ENCODE measurements around the gene RAPGEFL1.
"Not testable (repeated sequence)": the region's sequence is repeated elsewhere in the genome, so short reads cannot be mapped to it uniquely, and the experiment has no call there.

Gene RAPGEFL1

DNA sequence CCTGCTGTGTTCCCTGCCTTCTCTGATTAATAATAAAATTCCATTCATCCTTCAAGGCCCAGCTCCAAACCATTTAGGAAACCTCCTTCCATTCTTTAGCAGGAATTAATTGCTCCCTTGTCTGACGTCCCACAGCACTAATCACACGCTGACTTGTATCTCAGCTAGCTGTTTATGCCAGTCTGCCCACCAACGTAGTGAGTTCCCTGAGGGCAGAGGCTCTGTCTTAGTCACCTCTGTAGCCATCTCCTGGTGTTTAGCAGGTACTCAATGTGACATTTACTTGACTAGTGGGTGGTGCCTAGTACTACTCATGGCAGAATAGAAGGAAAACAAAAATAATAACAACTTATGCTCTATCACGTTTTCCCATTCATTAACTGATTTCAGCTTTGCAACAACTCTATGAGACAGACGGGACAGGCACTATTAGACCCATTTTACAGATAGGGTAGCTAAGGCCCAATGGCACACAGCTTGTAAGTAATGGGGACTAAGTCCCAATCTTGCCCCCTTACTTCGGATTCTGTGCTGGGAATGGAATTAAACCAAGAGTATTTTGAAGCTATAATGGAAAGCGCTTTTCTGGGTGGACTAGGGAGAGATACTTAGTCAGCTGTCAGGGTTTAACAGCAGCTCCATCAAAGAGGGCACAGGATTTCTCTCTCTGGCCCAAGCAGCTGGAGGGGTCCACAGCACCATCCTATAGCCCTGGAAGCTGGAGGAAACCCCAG lies 40.9 kb downstream of the RAPGEFL1 start:
- Histone ChIP-seq H2AK5ac (ENCODE audit: low read length) (no peak overlapping the region), H3K4me3 (ENCODE audit: low read length) (no peak overlapping the region), H3K36me3 (ENCODE audit: control insufficient read depth, insufficient read depth, low read length) (no peaks in the 10 kb centered on the region), H3K79me2 (ENCODE audit: control insufficient read depth, insufficient read depth, low read length) (peaks cover 8% of the 10 kb centered on the region), H2BK5ac (ENCODE audit: low read length) (no peak overlapping the region), H2BK120ac (ENCODE audit: low read depth, low read length) (no peak overlapping the region), H3K79me1 (ENCODE audit: low read length) (peaks cover 2% of the 10 kb centered on the region), H3K27ac (ENCODE audit: low read depth, low read length) (no peak overlapping the region), H3K4me1 (ENCODE audit: control insufficient read depth, low read depth, low read length) (no peaks in the 10 kb centered on the region), H3K9ac (ENCODE audit: low read length) (no peak overlapping the region), H3K23ac (ENCODE audit: low read length) (no peak overlapping the region), H4K5ac (ENCODE audit: low read length) (no peak overlapping the region), H2BK15ac (replicated peaks; ENCODE audit: low read depth) (no peak overlapping the region), H3K56ac (ENCODE audit: low read length) (no peak overlapping the region), H3K18ac (ENCODE audit: low read length) (no peak overlapping the region), H3K27me3 (ENCODE audit: insufficient read depth, low read length, poor library complexity) (no peaks in the 10 kb centered on the region), H3K4ac (ENCODE audit: low read depth, low read length) (no peak overlapping the region), H3K4me2 (ENCODE audit: low read length) (peak overlapping the region; percentile 19), H4K8ac (ENCODE audit: low read depth, low read length) (no peak overlapping the region)
- WGBS (ENCODE audit: extremely low coverage, insufficient coverage, low lambda C conversion rate), result no CpG with 5 or more reads among the region's 7 CpGs
- peak; percentile 50 for DNase-seq

DNA sequence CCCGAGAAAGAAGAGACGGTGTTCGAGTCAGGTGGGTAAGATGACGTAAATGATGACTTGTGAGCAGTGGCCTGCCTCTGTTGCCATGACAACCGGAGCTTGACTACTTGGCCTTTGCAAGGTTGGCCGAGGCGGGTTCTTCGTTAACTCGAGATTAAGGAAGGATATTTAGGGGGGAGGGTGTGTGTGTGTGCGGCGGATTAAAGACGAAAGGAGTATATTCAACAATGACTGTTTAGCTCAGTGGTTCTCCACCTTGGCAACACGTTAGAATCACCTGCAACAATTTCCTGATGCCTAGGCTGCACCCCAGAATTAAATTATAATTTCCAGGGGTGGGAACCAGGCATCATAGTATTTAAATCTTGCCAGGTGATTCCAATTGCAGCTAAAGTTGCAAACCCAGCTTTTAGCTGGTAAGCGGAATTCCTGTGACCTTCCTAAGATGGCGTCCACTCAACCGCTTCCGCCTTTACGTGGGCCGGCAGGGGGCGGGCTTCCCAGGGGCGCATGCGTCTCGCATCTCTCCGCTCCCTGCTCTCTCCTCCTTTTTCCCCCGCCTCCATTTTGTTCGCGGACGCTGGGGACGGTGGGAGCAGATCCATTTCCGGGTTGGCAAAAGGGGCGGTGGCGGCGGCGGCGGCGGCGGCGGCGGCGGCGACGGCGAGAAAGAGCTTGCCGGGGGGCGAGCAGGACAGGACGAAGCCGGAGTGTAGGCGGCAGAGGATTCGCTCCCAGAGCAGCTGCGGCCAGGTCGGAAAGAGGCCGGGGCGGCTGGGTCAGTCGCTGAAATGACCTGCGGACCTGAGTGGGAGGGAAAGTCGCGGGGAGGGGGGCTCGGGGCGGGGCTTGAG lies 41.7 kb downstream of the RAPGEFL1 start, which contains the start of gene WIPF2:
Gene WIPF2, plus strand, starts transcription at position 565 of the 854 bp plus-strand sequence. CDS start 37,156 bp downstream, outside the sequence.
- no peaks in the 10 kb centered on the region for H3K36me3 ChIP-seq (ENCODE audit: control insufficient read depth, insufficient read depth, low read length)
- peaks cover 8% of the 10 kb centered on the region for H3K79me2 ChIP-seq (ENCODE audit: control insufficient read depth, insufficient read depth, low read length)
- no peak within 1 kb of the TSS for H3K23ac ChIP-seq (ENCODE audit: low read length)
- peak within 1 kb of the TSS; percentile 100 for H3K27ac ChIP-seq (ENCODE audit: low read depth, low read length)
- peaks cover 2% of the 10 kb centered on the region for H3K79me1 ChIP-seq (ENCODE audit: low read length)
- peak within 1 kb of the TSS; percentile 61 for H3K4me2 ChIP-seq (ENCODE audit: low read length)
- H3K4me1 ChIP-seq (ENCODE audit: control insufficient read depth, low read depth, low read length), result no peaks in the 10 kb centered on the region
- H2BK120ac ChIP-seq (ENCODE audit: low read depth, low read length), result no peak within 1 kb of the TSS
- no peak within 1 kb of the TSS for H2AK5ac ChIP-seq (ENCODE audit: low read length)
- no peak within 1 kb of the TSS for H2BK15ac ChIP-seq (replicated peaks; ENCODE audit: low read depth)
- peak within 1 kb of the TSS; percentile 99 for H3K18ac ChIP-seq (ENCODE audit: low read length)
- H3K56ac ChIP-seq (ENCODE audit: low read length), result peak within 1 kb of the TSS; percentile 93
- H3K9ac ChIP-seq (ENCODE audit: low read length), result peak within 1 kb of the TSS; percentile 96
- peak; percentile 99 for DNase-seq
- peak within 1 kb of the TSS; percentile 91 for H4K8ac ChIP-seq (ENCODE audit: low read depth, low read length)
- WGBS (ENCODE audit: extremely low coverage, insufficient coverage, low lambda C conversion rate), result no CpG with 5 or more reads among the region's 59 CpGs
- H4K5ac ChIP-seq (ENCODE audit: low read length), result peak within 1 kb of the TSS; percentile 68
- peak within 1 kb of the TSS; percentile 99 for H3K4me3 ChIP-seq (ENCODE audit: low read length)
- no peaks in the 10 kb centered on the region for H3K27me3 ChIP-seq (ENCODE audit: insufficient read depth, low read length, poor library complexity)
- H2BK5ac ChIP-seq (ENCODE audit: low read length), result peak within 1 kb of the TSS; percentile 3
- H3K4ac ChIP-seq (ENCODE audit: low read depth, low read length), result peak within 1 kb of the TSS; percentile 76

DNA sequence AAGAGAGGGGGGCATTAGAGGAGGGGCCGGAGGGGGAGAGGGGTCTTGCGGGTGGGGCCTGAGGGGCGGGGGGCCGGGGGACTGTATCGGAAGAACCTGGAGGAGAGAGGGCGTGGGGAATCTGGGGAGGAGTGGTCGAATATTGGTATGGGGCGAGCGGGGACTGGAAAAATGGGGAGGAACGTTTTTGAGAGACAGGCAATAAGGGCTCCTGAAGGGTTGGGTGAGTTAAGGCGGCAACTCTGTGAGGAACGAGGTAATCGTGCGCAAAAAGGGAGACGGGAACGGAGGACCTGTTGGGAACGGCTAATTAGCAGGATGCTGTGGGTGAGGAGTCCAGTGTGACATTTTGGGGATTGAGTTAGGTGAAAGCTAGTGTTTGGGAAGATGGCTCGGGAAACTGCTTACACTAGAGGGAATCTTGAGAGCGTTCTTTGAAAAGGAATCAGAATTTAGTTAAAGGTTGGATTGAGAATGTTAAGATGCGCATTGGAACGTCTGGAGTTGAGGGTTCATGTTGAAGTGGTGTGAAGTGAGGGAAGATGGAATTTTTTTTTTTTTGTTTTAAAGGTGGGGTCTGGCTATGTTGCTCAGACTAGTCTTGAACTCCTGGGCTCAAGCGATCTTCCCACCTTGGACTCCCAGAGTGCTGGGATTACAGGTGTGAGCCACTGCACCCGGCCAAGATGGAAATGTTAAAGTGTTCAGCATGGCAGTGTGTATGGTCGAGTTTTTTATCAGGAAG lies 42.5 kb downstream of the RAPGEFL1 start:
- peak overlapping the region; percentile 99 for H3K4me3 ChIP-seq (ENCODE audit: low read length)
- peak overlapping the region; percentile 61 for H3K4me2 ChIP-seq (ENCODE audit: low read length)
- H3K18ac ChIP-seq (ENCODE audit: low read length), result peak overlapping the region; percentile 99
- peak overlapping the region; percentile 100 for H3K27ac ChIP-seq (ENCODE audit: low read depth, low read length)
- H3K27me3 ChIP-seq (ENCODE audit: insufficient read depth, low read length, poor library complexity), result no peaks in the 10 kb centered on the region
- no peak overlapping the region for H3K23ac ChIP-seq (ENCODE audit: low read length)
- peak; percentile 88 for DNase-seq
- no peak overlapping the region for H4K8ac ChIP-seq (ENCODE audit: low read depth, low read length)
- H3K4me1 ChIP-seq (ENCODE audit: control insufficient read depth, low read depth, low read length), result no peaks in the 10 kb centered on the region
- 100% methylated on average over 2 of the region's 24 CpGs for WGBS (ENCODE audit: extremely low coverage, insufficient coverage, low lambda C conversion rate)
- H3K56ac ChIP-seq (ENCODE audit: low read length), result peak overlapping the region; percentile 93
- peak overlapping the region; percentile 76 for H3K4ac ChIP-seq (ENCODE audit: low read depth, low read length)
- no peaks in the 10 kb centered on the region for H3K36me3 ChIP-seq (ENCODE audit: control insufficient read depth, insufficient read depth, low read length)
- no peak overlapping the region for H2BK120ac ChIP-seq (ENCODE audit: low read depth, low read length)
- peaks cover 6% of the 10 kb centered on the region for H3K79me1 ChIP-seq (ENCODE audit: low read length)
- H2AK5ac ChIP-seq (ENCODE audit: low read length), result no peak overlapping the region
- H2BK5ac ChIP-seq (ENCODE audit: low read length), result peak overlapping the region; percentile 3
- peaks cover 12% of the 10 kb centered on the region for H3K79me2 ChIP-seq (ENCODE audit: control insufficient read depth, insufficient read depth, low read length)
- no peak overlapping the region for H4K5ac ChIP-seq (ENCODE audit: low read length)
- peak overlapping the region; percentile 96 for H3K9ac ChIP-seq (ENCODE audit: low read length)
- H2BK15ac ChIP-seq (replicated peaks; ENCODE audit: low read depth), result no peak overlapping the region

DNA sequence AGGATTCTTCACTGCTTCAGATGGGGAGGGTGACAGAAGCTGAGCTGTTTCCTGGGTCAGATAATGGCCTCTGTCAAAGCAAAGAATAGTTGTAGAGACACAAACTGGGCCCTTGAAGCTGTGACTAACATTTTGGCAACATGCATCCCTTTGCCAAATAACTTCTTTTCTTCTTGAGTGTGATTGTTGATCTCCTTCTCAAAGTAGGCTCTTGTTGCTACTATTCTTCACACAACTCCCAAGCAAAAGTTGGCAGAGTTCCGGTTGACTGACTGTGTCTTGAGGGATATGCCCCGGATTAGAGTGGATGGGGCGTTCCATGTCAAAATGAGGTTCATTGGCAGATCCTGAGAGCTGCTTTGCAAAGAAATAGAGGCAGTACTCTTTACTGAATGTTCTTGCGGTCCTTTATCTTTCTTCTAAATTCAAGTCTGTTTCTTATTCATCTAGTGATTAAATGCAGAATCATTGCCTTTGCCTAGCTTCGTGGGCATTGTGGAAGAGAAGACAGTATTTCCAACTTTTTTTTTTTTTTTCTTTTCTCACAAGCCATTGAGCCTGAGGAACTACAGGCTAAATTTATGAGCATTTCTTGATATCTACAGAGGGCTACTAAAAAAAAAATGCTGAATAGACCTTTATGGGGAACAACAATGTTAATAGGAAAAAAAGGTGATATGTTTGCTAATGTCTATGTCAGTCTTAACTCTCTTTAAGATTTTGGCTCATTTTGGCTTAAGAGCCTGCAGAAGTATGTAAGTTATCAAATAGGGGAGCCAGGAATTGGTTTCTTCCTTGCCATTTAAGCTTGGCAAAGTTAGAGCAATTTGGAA lies 47.7 kb downstream of the RAPGEFL1 start:
- peaks cover 9% of the 10 kb centered on the region for H3K79me1 ChIP-seq (ENCODE audit: low read length)
- no peak overlapping the region for H3K18ac ChIP-seq (ENCODE audit: low read length)
- H3K4me3 ChIP-seq (ENCODE audit: low read length), result no peak overlapping the region
- no peak overlapping the region for H2AK5ac ChIP-seq (ENCODE audit: low read length)
- no peak overlapping the region for H3K4ac ChIP-seq (ENCODE audit: low read depth, low read length)
- H4K8ac ChIP-seq (ENCODE audit: low read depth, low read length), result no peak overlapping the region
- H4K5ac ChIP-seq (ENCODE audit: low read length), result no peak overlapping the region
- H3K27ac ChIP-seq (ENCODE audit: low read depth, low read length), result no peak overlapping the region
- no peaks in the 10 kb centered on the region for H3K36me3 ChIP-seq (ENCODE audit: control insufficient read depth, insufficient read depth, low read length)
- H2BK15ac ChIP-seq (replicated peaks; ENCODE audit: low read depth), result no peak overlapping the region
- peaks cover 13% of the 10 kb centered on the region for H3K79me2 ChIP-seq (ENCODE audit: control insufficient read depth, insufficient read depth, low read length)
- no peaks in the 10 kb centered on the region for H3K4me1 ChIP-seq (ENCODE audit: control insufficient read depth, low read depth, low read length)
- no peak overlapping the region for H3K56ac ChIP-seq (ENCODE audit: low read length)
- H2BK120ac ChIP-seq (ENCODE audit: low read depth, low read length), result no peak overlapping the region
- H3K23ac ChIP-seq (ENCODE audit: low read length), result no peak overlapping the region
- H2BK5ac ChIP-seq (ENCODE audit: low read length), result no peak overlapping the region
- H3K27me3 ChIP-seq (ENCODE audit: insufficient read depth, low read length, poor library complexity), result no peaks in the 10 kb centered on the region
- DNase-seq, result no peak
- WGBS (ENCODE audit: extremely low coverage, insufficient coverage, low lambda C conversion rate), result no CpG with 5 or more reads among the region's 5 CpGs
- no peak overlapping the region for H3K4me2 ChIP-seq (ENCODE audit: low read length)
- H3K9ac ChIP-seq (ENCODE audit: low read length), result no peak overlapping the region

DNA sequence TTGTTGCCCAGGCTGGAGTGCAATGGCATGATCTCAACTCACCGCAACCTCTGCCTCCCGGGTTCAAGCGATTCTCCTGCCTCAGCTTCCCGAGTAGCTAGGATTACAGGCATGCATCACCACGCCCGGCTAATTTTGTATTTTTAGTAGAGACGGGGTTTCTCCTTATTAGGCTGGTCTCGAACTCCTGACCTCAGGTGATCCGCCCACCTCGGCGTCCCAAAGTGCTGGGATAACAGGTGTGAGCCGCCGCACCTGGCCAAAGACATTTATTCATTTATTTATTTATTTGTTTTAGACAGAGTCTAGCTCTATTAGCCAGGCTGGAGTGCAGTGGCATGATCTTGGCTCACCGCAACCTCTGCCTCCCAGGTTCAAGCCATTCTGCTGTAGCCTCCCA lies 51.9 kb downstream of the RAPGEFL1 start:
- H3K4me3 ChIP-seq (ENCODE audit: low read length); H2BK15ac ChIP-seq (replicated peaks; ENCODE audit: low read depth); H3K4me2 ChIP-seq (ENCODE audit: low read length); H3K27me3 ChIP-seq (ENCODE audit: insufficient read depth, low read length, poor library complexity); H3K4me1 ChIP-seq (ENCODE audit: control insufficient read depth, low read depth, low read length); H3K56ac ChIP-seq (ENCODE audit: low read length); H3K27ac ChIP-seq (ENCODE audit: low read depth, low read length); H2BK120ac ChIP-seq (ENCODE audit: low read depth, low read length); H3K36me3 ChIP-seq (ENCODE audit: control insufficient read depth, insufficient read depth, low read length); H3K23ac ChIP-seq (ENCODE audit: low read length); H4K5ac ChIP-seq (ENCODE audit: low read length); H3K79me2 ChIP-seq (ENCODE audit: control insufficient read depth, insufficient read depth, low read length); DNase-seq; H2AK5ac ChIP-seq (ENCODE audit: low read length); H3K4ac ChIP-seq (ENCODE audit: low read depth, low read length); H4K8ac ChIP-seq (ENCODE audit: low read depth, low read length); H3K18ac ChIP-seq (ENCODE audit: low read length); H3K79me1 ChIP-seq (ENCODE audit: low read length); H3K9ac ChIP-seq (ENCODE audit: low read length); H2BK5ac ChIP-seq (ENCODE audit: low read length): not testable (repeated sequence)
- WGBS (ENCODE audit: extremely low coverage, insufficient coverage, low lambda C conversion rate), result no CpG with 5 or more reads among the region's 14 CpGs

All from mesendoderm (in vitro differentiated cells).